GM23338 (cell line): ENCODE measurements around the gene SRSF4. TPM values are rescaled to one million over a fixed set of nuclear protein-coding genes. Genes with fewer than 3 reads are reported as not detected.

Experiments used
- ATAC-seq: fragments of 200-7000 bp; cut with Tn5 transposase; 3 replicates; pipeline ENCODE4 v1.9.1; 2020
- DNase-seq: peaks from one replicate; pipeline ENCODE4 v3.0.0-alpha.2; 2015; ENCODE audit warnings: low spot score
- H2AFZ ChIP-seq: fragments of 200-600 bp; sonication (generic); 2 replicates; pipeline ENCODE4 v1.8.0; 2016; ENCODE audit warnings: antibody characterized with exemption, mild to moderate bottlenecking, moderate library complexity
- H3F3A ChIP-seq: fragments of 200-600 bp; sonication (generic); replicated peaks from 2 replicates; pipeline ENCODE4 v1.8.0; 2017; ENCODE audit warnings: antibody characterized with exemption, mixed run types, low read depth
- H3K27ac ChIP-seq: fragments of 200-600 bp; sonication (generic); 2 replicates; pipeline ENCODE4 v1.6.1; 2016; ENCODE audit warnings: low read depth
- H3K27me3 ChIP-seq: fragments of 200-600 bp; sonication (generic); 2 replicates; pipeline ENCODE4 v1.8.0; 2016; ENCODE audit warnings: mild to moderate bottlenecking, mixed run types, moderate library complexity; ENCODE audit not compliant: insufficient read depth
- H3K36me3 ChIP-seq: fragments of 200-600 bp; sonication (generic); 2 replicates; pipeline ENCODE4 v1.8.0; 2016; ENCODE audit warnings: mild to moderate bottlenecking; ENCODE audit not compliant: insufficient read depth
- H3K4me1 ChIP-seq: fragments of 200-600 bp; sonication (generic); 2 replicates; pipeline ENCODE4 v1.8.0; 2016; ENCODE audit warnings: mild to moderate bottlenecking, moderate library complexity; ENCODE audit not compliant: insufficient read depth
- H3K4me2 ChIP-seq: fragments of 200-600 bp; sonication (generic); 2 replicates; pipeline ENCODE4 v1.7.1; 2017; ENCODE audit warnings: mixed run types
- H3K4me3 ChIP-seq: fragments of 200-600 bp; sonication (generic); 2 replicates; pipeline ENCODE4 v1.6.1; 2016; ENCODE audit warnings: mixed run types
- H3K79me2 ChIP-seq: fragments of 200-600 bp; sonication (generic); replicated peaks from 2 replicates; pipeline ENCODE4 v1.8.0; 2017; ENCODE audit warnings: mild to moderate bottlenecking; ENCODE audit not compliant: insufficient read depth
- H3K9me2 ChIP-seq: fragments of 200-600 bp; sonication (generic); 2 replicates; pipeline ENCODE4 v1.8.0; 2017; ENCODE audit not compliant: insufficient read depth
- H4K20me1 ChIP-seq: fragments of 200-600 bp; sonication (generic); replicated peaks from 2 replicates; pipeline ENCODE4 v1.8.0; 2017; ENCODE audit warnings: mild to moderate bottlenecking; ENCODE audit not compliant: insufficient read depth
- H3K27ac Mint-ChIP-seq: 2 replicates; pipeline ENCODE4 v1.8.0; 2020; ENCODE audit warnings: inconsistent platforms, mild to moderate bottlenecking, moderate library complexity, mixed read lengths
- H3K27me3 Mint-ChIP-seq: 3 replicates; pipeline ENCODE4 v1.8.0; 2022; ENCODE audit warnings: low read depth, mild to moderate bottlenecking, moderate library complexity, mixed read lengths, inconsistent platforms; ENCODE audit not compliant: insufficient read depth, poor library complexity
- H3K36me3 Mint-ChIP-seq: 3 replicates; pipeline ENCODE4 v1.8.0; 2021; ENCODE audit warnings: low read depth, mild to moderate bottlenecking, inconsistent platforms, moderate library complexity, mixed read lengths
- H3K4me1 Mint-ChIP-seq: 3 replicates; pipeline ENCODE4 v1.8.0; 2020; ENCODE audit warnings: mild to moderate bottlenecking, inconsistent platforms, mixed read lengths
- H3K4me3 Mint-ChIP-seq: 3 replicates; pipeline ENCODE4 v1.8.0; 2021; ENCODE audit warnings: moderate library complexity, mild to moderate bottlenecking, inconsistent platforms, mixed read lengths
- H3K9me3 Mint-ChIP-seq: 3 replicates; pipeline ENCODE4 v1.8.0; 2020; ENCODE audit warnings: moderate library complexity, mild to moderate bottlenecking, inconsistent platforms, mixed read lengths
- CREB1 ChIP-seq: fragments of 250-450 bp; sonication (Bioruptor Pico); IDR thresholded peaks from 2 replicates; pipeline ENCODE4 v1.5.0; 2020; ENCODE audit warnings: low read depth, mild to moderate bottlenecking, moderate library complexity
- CTCF ChIP-seq, 2 experiments: fragments of 200-600 bp in 1 of 2; sonication (generic) in 1 of 2; conservative IDR thresholded peaks; 2 replicates each; pipeline versions ENCODE4 v1.5.1 to v1.6.1; 2016 to 2017; ENCODE audit warnings: antibody characterized with exemption in 2 of 2, low read depth in 2 of 2, mild to moderate bottlenecking in 2 of 2, moderate library complexity in 1 of 2
- ETS1 ChIP-seq: IDR thresholded peaks from 2 replicates; pipeline ENCODE4 v1.6.1; 2016; ENCODE audit warnings: antibody characterized with exemption
- EZH2 ChIP-seq: fragments of 200-600 bp; sonication (generic); IDR thresholded peaks from one replicate; pipeline ENCODE4 v1.8.0; 2017; ENCODE audit warnings: antibody characterized with exemption, mild to moderate bottlenecking, low read depth; ENCODE audit not compliant: unreplicated experiment
- EZH2phosphoT487 ChIP-seq: fragments of 200-600 bp; sonication (generic); IDR thresholded peaks from one replicate; pipeline ENCODE4 v1.8.1; 2018; ENCODE audit warnings: antibody characterized with exemption; ENCODE audit not compliant: unreplicated experiment
- JUNB ChIP-seq: IDR thresholded peaks from one replicate; pipeline ENCODE4 v1.6.1; 2016; ENCODE audit warnings: antibody characterized with exemption; ENCODE audit not compliant: unreplicated experiment
- NANOG ChIP-seq: IDR thresholded peaks from 2 replicates; pipeline ENCODE4 v1.6.1; 2016; ENCODE audit warnings: antibody characterized with exemption, borderline replicate concordance
- POLR2AphosphoS5 ChIP-seq: IDR thresholded peaks from 2 replicates; pipeline ENCODE4 v1.6.1; 2016; ENCODE audit warnings: antibody characterized with exemption, low read depth
- REST ChIP-seq: IDR thresholded peaks from one replicate; pipeline ENCODE4 v1.6.1; 2018; ENCODE audit warnings: antibody characterized with exemption; ENCODE audit not compliant: unreplicated experiment
- STAT1 ChIP-seq: IDR thresholded peaks from one replicate; pipeline ENCODE4 v1.6.1; 2016; ENCODE audit warnings: antibody characterized with exemption; ENCODE audit not compliant: unreplicated experiment
- ZNF114 ChIP-seq: fragments of 250-450 bp; sonication (Bioruptor Pico); IDR thresholded peaks from 2 replicates; pipeline ENCODE4 v1.5.0; 2020; ENCODE audit warnings: mild to moderate bottlenecking, moderate library complexity
- ZNF331 ChIP-seq: fragments of 250-450 bp; sonication (Bioruptor Pico); IDR thresholded peaks from 2 replicates; pipeline ENCODE4 v1.5.0; 2020; ENCODE audit warnings: low read depth, mild to moderate bottlenecking, moderate library complexity
- ZNF462 ChIP-seq: fragments of 250-450 bp; sonication (Bioruptor Pico); IDR thresholded peaks from 2 replicates; pipeline ENCODE4 v1.5.0; 2020; ENCODE audit warnings: mild to moderate bottlenecking, moderate library complexity
- long read RNA-seq: library from polyadenylated mRNA; unstranded; transcript quantifications from one replicate; pipeline ENCODE4 v2.0.0, GENCODE V29; 2020; ENCODE audit not compliant: unreplicated experiment
- polyA plus RNA-seq: library from polyadenylated mRNA; unstranded; fragments of >200 nt; fragmentation: Nextera tagmentation; extraction: Ambion mirVana; gene quantifications from 2 replicates; pipeline ENCODE4 v1.2.1, GENCODE V29; 2016
- total RNA-seq: library from RNA; depleted of rRNA; stranded (reverse); fragments of >200 nt; shearing (Covaris generic); gene quantifications from 2 replicates; pipeline ENCODE4 v1.2.3, GENCODE V29; 2014; rRNA removed

SRSF4 gene
- 54.4 and 58.4 TPM in 2 replicates for total RNA-seq
- 98.3 and 98.8 TPM in 2 replicates for polyA plus RNA-seq
- long read RNA-seq, transcript SRSF4-201 (6 exons, 2,387 nt): major isoform, 59 of 66 reads
- long read RNA-seq, partial matches to known transcripts: 1 of 66 reads
- long read RNA-seq, other reads (novel, unspliced or antisense): 5 of 66 reads

GRCh38 chr1:29181413-29182225 is at the start of gene SRSF4:
SRSF4 (minus strand) TSS chr1:29181900; CDS start chr1:29181752, 148 bp downstream.
- Histone ChIP-seq H3K4me1 (peaks cover 36% of the 10 kb centered on the region), H2AFZ (no peak within 1 kb of the TSS), H3K36me3 (peaks cover 6% of the 10 kb centered on the region; the same call in 1 of the 2 replicates), H3F3A (0 out of 2 replicates have a peak, but pooled peaks cover 11% of the 10 kb centered on the region), H3K27me3 (no peaks in the 10 kb centered on the region), H3K9me2 (no peaks in the 10 kb centered on the region), H3K27ac (peak within 1 kb of the TSS; percentile 98), H3K4me3 (peak within 1 kb of the TSS; percentile 88), H4K20me1 (peaks cover 32% of the 10 kb centered on the region), H3K79me2 (peaks cover 48% of the 10 kb centered on the region), H3K4me2 (peak within 1 kb of the TSS; percentile 96)
- no peak for TF ChIP-seq ZNF114 (CRISPR knock-in tag)
- no peak for TF ChIP-seq EZH2
- TF ChIP-seq REST: no peak
- TF ChIP-seq POLR2AphosphoS5: peak; percentile 75; the same call in 1 of the 2 replicates
- TF ChIP-seq CTCF (conservative IDR thresholded peaks at IDR 0.05; ENCODE audit: low read depth in 2 of 2): peak; percentile 39 to 77
- TF ChIP-seq EZH2phosphoT487: no peak
- TF ChIP-seq JUNB: no peak
- peak; percentile 73 for TF ChIP-seq CREB1 (CRISPR knock-in tag)
- TF ChIP-seq ZNF331 (CRISPR knock-in tag): no peak
- TF ChIP-seq ETS1: peak; percentile 62; the same call in 1 of the 2 replicates
- TF ChIP-seq ZNF462 (CRISPR knock-in tag): no peak
- no peak for TF ChIP-seq NANOG
- no peak for TF ChIP-seq STAT1
- no peaks in the 10 kb centered on the region for H3K9me3 Mint-ChIP-seq
- peaks cover 47% of the 10 kb centered on the region for H3K4me1 Mint-ChIP-seq
- DNase-seq: peak; percentile 99
- ATAC-seq: peak; percentile 85
- H3K36me3 Mint-ChIP-seq: peaks cover 34% of the 10 kb centered on the region
- peaks cover 13% of the 10 kb centered on the region for H3K27me3 Mint-ChIP-seq
- peak within 1 kb of the TSS; percentile 97 for H3K4me3 Mint-ChIP-seq
- H3K27ac Mint-ChIP-seq: peak within 1 kb of the TSS; percentile 98
